SK-N-MC (cell line): Measurements from ENCODE around the gene DLL1.

ENCODE experiments used
- DNase-seq: peaks from one replicate; pipeline ENCODE4 v3.0.0-alpha.2; 2011; ENCODE audit warnings: low read depth, low spot score
- H3K27ac ChIP-seq: fragments of 200-600 bp; sonication (generic); 2 replicates; pipeline ENCODE4 v1.5.1; 2016; ENCODE audit warnings: mixed run types
- H3K36me3 ChIP-seq: fragments of 200-600 bp; sonication (generic); 2 replicates; pipeline ENCODE4 v1.6.1; 2017; ENCODE audit warnings: antibody characterized with exemption, low read length, mixed read lengths; ENCODE audit not compliant: insufficient read depth
- H3K4me3 ChIP-seq: fragments of 200-600 bp; sonication (generic); 2 replicates; pipeline ENCODE4 v1.5.1; 2016
- H3K9ac ChIP-seq: fragments of 200-600 bp; sonication (generic); 2 replicates; pipeline ENCODE4 v1.8.0; 2017; ENCODE audit warnings: mixed run types, mixed read lengths; ENCODE audit not compliant: insufficient read length
- H3K9me3 ChIP-seq: fragments of 200-600 bp; sonication (generic); 2 replicates; pipeline ENCODE4 v1.6.1; 2017; ENCODE audit warnings: low read depth, mild to moderate bottlenecking, antibody characterized with exemption, low read length, moderate library complexity, mixed read lengths
- EZH2 ChIP-seq: fragments of 200-600 bp; sonication (generic); IDR thresholded peaks from one replicate; pipeline ENCODE4 v1.6.1; 2017; ENCODE audit warnings: antibody characterized with exemption
- FOXP2 ChIP-seq: optimal IDR thresholded peaks from 2 replicates; pipeline ENCODE3; 2011; ENCODE audit warnings: mild to moderate bottlenecking, moderate library complexity; ENCODE audit not compliant: insufficient read depth; ENCODE audit errors: extremely low read length, control extremely low read depth
- POLR2AphosphoS5 ChIP-seq: IDR thresholded peaks from 2 replicates; pipeline ENCODE4 v1.6.1; 2012; ENCODE audit warnings: mild to moderate bottlenecking, low read depth, low read length, borderline replicate concordance

Gene DLL1

DNA sequence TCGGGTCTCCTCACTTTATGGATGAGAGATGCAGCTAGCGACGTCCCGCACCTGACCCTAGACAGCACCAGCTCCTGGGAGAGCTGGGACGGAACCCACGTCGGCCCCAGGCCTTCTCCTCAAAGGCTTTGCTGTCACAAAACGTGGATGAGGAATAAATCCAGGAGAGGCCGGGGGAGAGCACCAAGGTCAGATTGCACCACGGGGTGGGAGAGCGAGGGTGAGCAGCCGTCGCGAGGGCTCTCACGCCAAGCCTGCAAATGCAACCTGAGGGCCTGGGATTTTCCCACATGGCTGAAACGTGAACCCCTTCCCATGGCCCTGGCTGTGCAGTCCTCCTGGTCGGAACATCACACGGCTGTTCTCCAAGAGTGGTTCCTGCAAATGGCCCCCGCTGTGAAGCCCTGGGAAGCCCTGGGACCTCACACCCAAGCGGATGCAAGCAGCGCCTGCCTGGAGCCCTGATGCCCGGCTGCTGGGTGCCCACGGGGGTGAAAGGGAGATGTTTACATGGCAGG lies 45.3 kb downstream of the DLL1 start:
- no peak for TF ChIP-seq FOXP2
- no peak for TF ChIP-seq POLR2AphosphoS5
- no peak for TF ChIP-seq EZH2
- Histone ChIP-seq H3K36me3 (no peaks in the 10 kb centered on the region), H3K4me3 (no peak overlapping the region), H3K9ac (no peak overlapping the region), H3K9me3 (no peaks in the 10 kb centered on the region), H3K27ac (no peak overlapping the region)
- no peak for DNase-seq

DNA sequence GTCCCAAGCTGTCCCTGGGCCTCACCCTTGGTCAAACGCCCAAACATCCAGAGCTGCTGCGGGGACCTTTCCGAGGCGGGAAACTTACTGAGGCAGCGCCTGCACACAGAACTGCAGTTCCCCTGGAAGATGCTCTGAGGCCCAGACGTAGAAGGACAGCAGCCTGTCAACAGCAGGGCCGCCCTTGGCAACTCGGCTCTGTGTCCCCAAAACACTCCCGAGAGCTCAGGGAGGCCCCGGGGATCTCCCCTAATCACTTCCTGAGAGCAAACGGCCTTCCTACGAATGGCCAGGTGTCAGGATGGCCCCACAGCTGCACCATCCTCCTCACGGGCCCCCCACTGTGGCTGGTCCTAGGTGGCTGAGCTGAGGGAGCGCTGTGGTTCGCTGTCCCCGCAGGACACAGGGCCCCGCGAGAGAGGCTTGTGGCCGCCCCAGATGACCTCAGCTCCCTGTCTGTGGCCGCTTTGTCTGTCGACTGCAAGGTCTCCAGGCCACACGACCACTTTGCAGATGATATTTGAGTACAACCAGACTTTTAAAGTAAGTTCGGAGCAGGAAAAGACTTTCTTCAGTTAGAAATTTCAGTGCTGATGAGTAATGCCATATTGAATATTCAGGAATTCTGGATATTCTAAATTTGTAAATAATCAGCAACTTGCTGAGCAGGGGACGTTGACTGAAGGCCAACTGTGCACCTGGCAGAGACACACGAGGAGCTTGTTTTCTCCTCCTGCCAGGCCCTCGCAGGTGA lies 46.0 kb downstream of the DLL1 start:
- no peaks in the 10 kb centered on the region for H3K36me3 ChIP-seq
- no peak overlapping the region for H3K4me3 ChIP-seq
- TF ChIP-seq EZH2 (no peak), POLR2AphosphoS5 (no peak), FOXP2 (no peak)
- H3K27ac ChIP-seq = no peak overlapping the region
- no peak for DNase-seq
- no peaks in the 10 kb centered on the region for H3K9me3 ChIP-seq
- H3K9ac ChIP-seq = no peak overlapping the region

DNA sequence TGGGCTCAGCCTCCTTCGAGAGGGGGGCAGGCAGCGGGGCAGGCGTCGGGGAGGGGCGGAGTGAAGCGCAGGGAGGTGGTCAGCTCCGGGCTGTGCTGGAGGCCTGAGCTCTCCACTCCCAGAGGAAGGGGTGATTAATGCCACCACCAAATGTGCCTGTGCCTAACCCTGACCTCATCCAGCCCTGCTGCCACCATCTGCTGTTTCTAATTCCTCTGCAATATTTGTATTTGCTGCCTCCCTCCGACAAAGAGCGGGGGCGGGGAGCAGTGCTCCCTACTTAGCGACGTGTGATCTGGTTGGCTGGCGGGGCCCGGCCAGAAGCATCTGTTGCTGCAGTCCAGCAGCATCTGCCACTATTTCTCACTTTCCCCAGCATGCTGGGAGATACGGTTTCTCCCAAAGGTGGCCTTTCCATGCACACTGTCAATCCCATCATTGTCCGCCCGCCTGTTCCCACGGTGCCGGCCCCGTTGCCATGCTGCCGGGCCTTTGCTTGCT lies 47.0 kb downstream of the DLL1 start:
- no peak for DNase-seq
- Histone ChIP-seq H3K27ac (no peak overlapping the region), H3K9ac (no peak overlapping the region), H3K36me3 (no peaks in the 10 kb centered on the region), H3K9me3 (no peaks in the 10 kb centered on the region), H3K4me3 (no peak overlapping the region)
- TF ChIP-seq POLR2AphosphoS5 = no peak
- no peak for TF ChIP-seq FOXP2
- TF ChIP-seq EZH2 = no peak

DNA sequence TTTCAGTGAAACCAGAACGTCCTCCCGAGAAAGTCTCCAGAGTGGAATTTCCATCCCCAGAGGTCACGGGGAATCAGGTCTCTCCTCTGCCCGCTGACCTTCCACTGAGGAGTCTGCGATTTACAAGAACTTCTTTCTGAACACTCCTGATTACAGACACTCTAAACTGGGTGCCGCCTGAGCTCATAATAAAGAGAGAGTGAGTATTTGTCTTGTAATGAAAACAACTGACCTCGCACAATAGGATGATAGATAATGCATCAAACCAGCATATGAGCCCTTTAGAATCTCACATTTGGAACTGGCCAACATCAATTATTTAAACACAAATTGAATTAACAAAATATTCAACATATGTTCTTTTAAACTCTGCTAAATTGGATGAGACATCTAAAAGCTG lies 47.5 kb downstream of the DLL1 start:
- Histone ChIP-seq H3K36me3 (no peaks in the 10 kb centered on the region), H3K27ac (no peak overlapping the region), H3K9ac (no peak overlapping the region), H3K4me3 (no peak overlapping the region), H3K9me3 (no peaks in the 10 kb centered on the region)
- DNase-seq = no peak
- no peak for TF ChIP-seq FOXP2
- no peak for TF ChIP-seq EZH2
- no peak for TF ChIP-seq POLR2AphosphoS5

DNA sequence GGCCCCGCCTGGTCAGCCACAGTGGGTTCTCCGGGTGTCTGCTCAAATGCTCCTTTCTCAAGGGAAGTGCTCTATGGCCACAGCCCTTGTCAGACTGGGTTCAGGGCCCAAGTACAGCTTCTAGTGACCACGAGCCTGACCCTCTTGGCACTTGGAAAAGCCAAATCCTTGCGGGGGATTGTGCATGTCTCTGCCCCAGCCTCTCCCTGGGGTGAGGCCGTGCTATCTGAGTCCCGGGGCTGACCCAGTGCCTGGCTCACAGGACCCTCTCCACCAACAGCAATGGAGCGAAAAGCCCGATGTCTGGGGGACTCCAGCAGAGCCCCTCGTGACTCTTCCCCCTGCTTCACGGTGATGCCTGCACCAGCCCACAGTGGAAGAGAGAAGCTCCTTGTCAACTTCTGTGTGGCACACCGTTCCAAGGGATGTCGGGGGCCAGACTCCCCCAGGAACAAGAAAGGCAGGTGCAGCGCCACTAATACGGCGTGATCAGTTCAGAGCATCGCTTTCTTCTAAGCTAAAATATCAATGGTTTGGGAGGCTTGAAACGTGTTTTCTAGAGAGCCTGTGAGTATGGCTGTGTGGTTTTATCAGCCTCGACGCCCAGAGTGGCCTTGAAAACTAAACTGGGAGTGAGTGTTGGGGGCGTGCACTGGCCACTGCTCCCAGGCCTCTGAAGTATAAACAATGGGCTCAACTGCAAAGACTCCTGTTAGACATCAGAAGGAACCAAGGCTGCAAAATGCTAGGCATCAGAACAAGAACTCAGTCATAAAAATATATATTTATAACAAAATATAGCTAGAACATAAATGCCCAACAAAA lies 51.9 kb downstream of the DLL1 start:
- no peak overlapping the region for H3K9ac ChIP-seq
- H3K4me3 ChIP-seq = no peak overlapping the region
- DNase-seq = no peak
- no peaks in the 10 kb centered on the region for H3K9me3 ChIP-seq
- no peak overlapping the region for H3K27ac ChIP-seq
- no peaks in the 10 kb centered on the region for H3K36me3 ChIP-seq
- TF ChIP-seq POLR2AphosphoS5 (no peak), EZH2 (no peak), FOXP2 (no peak)

DNA sequence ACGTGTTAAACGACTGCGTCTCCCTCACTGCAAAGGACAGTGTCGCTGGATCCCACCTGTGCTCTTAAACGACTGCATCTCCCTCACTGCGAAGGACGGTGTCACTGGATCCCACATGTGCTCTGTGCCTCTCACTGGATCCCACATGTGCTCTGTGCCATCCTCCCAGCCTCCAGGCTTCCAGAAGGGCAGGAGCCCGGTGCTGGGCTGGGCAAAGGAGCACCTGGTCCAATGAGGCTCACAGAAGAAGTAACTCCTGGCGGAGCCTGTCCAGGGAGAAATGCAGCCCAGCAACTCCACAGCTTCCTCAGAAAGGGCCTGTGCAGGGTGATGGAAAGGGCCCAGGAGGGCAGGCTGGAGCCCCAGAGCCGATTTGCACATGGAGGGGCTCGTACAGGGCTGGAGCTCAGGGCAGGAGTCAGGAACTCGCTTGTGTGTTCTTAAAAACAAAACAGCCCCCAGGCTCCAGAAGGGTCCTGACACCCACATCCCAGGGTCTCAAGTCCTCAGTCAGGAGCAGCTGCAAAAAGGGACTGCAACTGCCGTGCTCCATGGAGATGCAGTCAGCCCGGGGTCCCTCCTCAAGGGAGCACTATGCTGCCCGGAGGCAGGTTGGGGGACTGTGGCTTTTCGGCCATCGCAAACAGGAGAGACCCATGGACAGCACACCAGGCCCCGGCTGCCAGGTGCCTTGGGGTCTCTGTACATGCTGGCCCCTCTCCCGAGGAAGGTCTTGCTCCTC lies 52.7 kb downstream of the DLL1 start:
- TF ChIP-seq EZH2 (no peak), POLR2AphosphoS5 (no peak), FOXP2 (no peak)
- no peak for DNase-seq
- no peaks in the 10 kb centered on the region for H3K36me3 ChIP-seq
- H3K9me3 ChIP-seq = no peaks in the 10 kb centered on the region
- no peak overlapping the region for H3K27ac ChIP-seq
- no peak overlapping the region for H3K9ac ChIP-seq
- H3K4me3 ChIP-seq = no peak overlapping the region

DNA sequence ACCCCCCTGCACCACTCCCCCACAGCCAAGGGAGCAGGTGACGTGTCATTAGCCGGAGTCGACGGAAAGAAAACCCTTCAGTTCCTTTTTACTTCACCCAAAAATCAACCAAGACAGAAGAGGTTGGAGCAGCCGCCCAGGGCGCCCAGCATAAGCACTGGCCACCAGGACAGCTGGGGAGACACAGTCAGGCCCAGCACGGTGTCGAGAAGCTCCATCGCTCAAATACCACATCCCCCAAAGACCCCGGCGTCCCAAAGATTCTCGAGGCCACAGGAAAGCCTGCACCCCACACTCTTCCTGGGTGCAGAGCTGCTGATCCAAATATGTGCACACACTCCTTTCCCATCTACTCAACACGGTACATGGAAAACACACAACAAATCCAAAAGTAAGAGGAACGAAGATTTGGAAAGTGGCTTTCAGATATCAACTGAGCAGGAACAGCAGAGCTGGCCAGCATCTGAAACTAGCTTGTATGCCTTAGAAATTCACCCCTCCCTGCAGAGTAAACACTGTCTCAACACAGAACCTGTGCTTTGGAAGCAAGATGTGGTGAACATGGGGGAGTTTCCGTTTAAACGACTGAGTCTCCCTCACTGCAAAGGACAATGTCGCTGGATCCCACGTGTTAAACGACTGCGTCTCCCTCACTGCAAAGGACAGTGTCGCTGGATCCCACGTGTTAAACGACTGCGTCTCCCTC lies 54.6 kb downstream of the DLL1 start:
- H3K27ac ChIP-seq = no peak overlapping the region
- no peak for TF ChIP-seq FOXP2
- no peak for TF ChIP-seq POLR2AphosphoS5
- TF ChIP-seq EZH2 = no peak
- DNase-seq = no peak
- H3K9me3 ChIP-seq = no peaks in the 10 kb centered on the region
- no peak overlapping the region for H3K9ac ChIP-seq
- H3K4me3 ChIP-seq = no peak overlapping the region
- H3K36me3 ChIP-seq = no peaks in the 10 kb centered on the region
